GM19397 (cell line): Measurements from ENCODE around the gene ARHGEF35.
"Not testable (repeated sequence)": the region's sequence is repeated elsewhere in the genome, so short reads cannot be mapped to it uniquely, and the experiment has no call there.

Experiments
- ATAC-seq: cut with Tn5 transposase; IDR thresholded peaks from one replicate; pipeline ENCODE4 v1.9.1; 2021; ENCODE audit warnings: mild to moderate bottlenecking, moderate library complexity; ENCODE audit not compliant: unreplicated experiment

ARHGEF35 gene

GRCh38 chr7:144195212-144195872, at the start of gene ARHGEF35:
Gene ARHGEF35, minus strand, starts transcription at chr7:144195833. Its CDS starts 7,450 bp downstream, at chr7:144188383.
- ATAC-seq: peak; percentile 71

- not testable (repeated sequence) for ATAC-seq
These were observed 49.7 kb upstream of the ARHGEF35 start for GRCh38 chr7:144245372-144245771.

GRCh38 chr7:144239365-144239764, 43.7 kb upstream of the ARHGEF35 start, which contains the start of gene OR2A42:
Gene OR2A42, minus strand, starts transcription at chr7:144239605. Its CDS starts 6,762 bp downstream, at chr7:144232843.
- not testable (repeated sequence) for ATAC-seq

- not testable (repeated sequence) for ATAC-seq
These were observed 43.0 kb upstream of the ARHGEF35 start for GRCh38 chr7:144238530-144239082.

- not testable (repeated sequence) for ATAC-seq
These were observed 37.4 kb upstream of the ARHGEF35 start for GRCh38 chr7:144233039-144233438.

- ATAC-seq: not testable (repeated sequence)
These were observed 35.4 kb upstream of the ARHGEF35 start for GRCh38 chr7:144231027-144231426.

- not testable (repeated sequence) for ATAC-seq
These were observed 33.2 kb upstream of the ARHGEF35 start for GRCh38 chr7:144228810-144229209.

GRCh38 chr7:144226866-144227265, 31.2 kb upstream of the ARHGEF35 start:
- ATAC-seq: not testable (repeated sequence)

- ATAC-seq: not testable (repeated sequence)
These were observed 28.0 kb upstream of the ARHGEF35 start for GRCh38 chr7:144223675-144224074.

GRCh38 chr7:144220531-144220930, 24.9 kb upstream of the ARHGEF35 start:
- ATAC-seq: not testable (repeated sequence)

- not testable (repeated sequence) for ATAC-seq
These were observed 23.5 kb upstream of the ARHGEF35 start for GRCh38 chr7:144219149-144219548.

GRCh38 chr7:144218581-144218980, 22.9 kb upstream of the ARHGEF35 start:
- not testable (repeated sequence) for ATAC-seq

- not testable (repeated sequence) for ATAC-seq
These were observed 21.6 kb upstream of the ARHGEF35 start for GRCh38 chr7:144217200-144217599.

- ATAC-seq: not testable (repeated sequence)
These were observed 9.7 kb upstream of the ARHGEF35 start for GRCh38 chr7:144205306-144205705.

- ATAC-seq: not testable (repeated sequence)
These were observed 7.5 kb upstream of the ARHGEF35 start for GRCh38 chr7:144203086-144203485.

- ATAC-seq: not testable (repeated sequence)
These were observed 6.3 kb upstream of the ARHGEF35 start for GRCh38 chr7:144201978-144202377.

GRCh38 chr7:144198934-144199333, 3.3 kb upstream of the ARHGEF35 start:
- not testable (repeated sequence) for ATAC-seq

- not testable (repeated sequence) for ATAC-seq
These were observed 1.2 kb downstream of the ARHGEF35 start for GRCh38 chr7:144194453-144194852.

- not testable (repeated sequence) for ATAC-seq
These were observed 1.9 kb downstream of the ARHGEF35 start for GRCh38 chr7:144193782-144194181.

GRCh38 chr7:144188578-144189171, 7.0 kb downstream of the ARHGEF35 start:
- not testable (repeated sequence) for ATAC-seq

- not testable (repeated sequence) for ATAC-seq
These were observed 7.8 kb downstream of the ARHGEF35 start for GRCh38 chr7:144187848-144188247.

- ATAC-seq: not testable (repeated sequence)
These were observed 12.5 kb downstream of the ARHGEF35 start, which contains the start of gene CTAGE4 for GRCh38 chr7:144183166-144183565. Gene CTAGE4, plus strand, starts transcription at chr7:144183466. Its CDS starts 38 bp downstream, at chr7:144183504.
